ENCODE data around the gene NPNT.

Gene NPNT

GRCh38 chr4:105970371-105970770 is 75.1 kb downstream of the NPNT start:
- no peak for DNase-seq (ENCODE audit: low read depth)

DNA sequence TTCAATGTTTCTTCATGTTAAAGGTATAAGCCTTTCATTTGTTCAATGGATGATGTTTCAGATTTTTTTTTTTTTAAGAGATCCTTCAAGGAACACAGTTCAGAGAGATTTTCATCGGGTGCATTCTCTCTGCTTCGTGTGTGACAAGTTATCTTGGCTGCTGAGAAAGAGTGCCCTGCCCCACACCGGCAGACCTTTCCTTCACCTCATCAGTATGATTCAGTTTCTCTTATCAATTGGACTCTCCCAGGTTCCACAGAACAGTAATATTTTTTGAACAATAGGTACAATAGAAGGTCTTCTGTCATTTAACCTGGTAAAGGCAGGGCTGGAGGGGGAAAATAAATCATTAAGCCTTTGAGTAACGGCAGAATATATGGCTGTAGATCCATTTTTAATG is 75.8 kb downstream of the NPNT start:
- no peak for DNase-seq (ENCODE audit: low read depth)

- no peak for DNase-seq (ENCODE audit: low read depth)
Observed at GRCh38 chr4:105972946-105973621, 77.8 kb downstream of the NPNT start.

DNA sequence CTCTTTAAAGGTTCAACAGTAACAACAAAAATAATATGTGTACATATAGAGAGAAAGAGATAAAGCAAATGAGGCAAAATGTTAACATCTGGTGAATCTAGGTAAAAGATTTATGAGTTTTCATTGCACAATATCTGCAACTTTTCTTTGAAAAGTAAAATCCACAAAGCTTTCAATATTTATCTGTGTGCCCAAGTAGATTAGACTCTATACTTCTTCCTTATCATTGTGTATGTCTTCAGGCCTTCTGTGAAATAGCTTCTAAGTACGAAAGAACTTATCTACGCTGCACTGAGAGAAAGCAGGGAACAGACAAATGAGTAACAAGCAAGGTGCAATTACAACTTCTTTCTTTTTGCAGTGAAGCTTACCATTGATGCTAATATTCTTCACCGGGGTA is 81.6 kb downstream of the NPNT start:
- peak; percentile 51 for DNase-seq (ENCODE audit: low read depth)

DNA sequence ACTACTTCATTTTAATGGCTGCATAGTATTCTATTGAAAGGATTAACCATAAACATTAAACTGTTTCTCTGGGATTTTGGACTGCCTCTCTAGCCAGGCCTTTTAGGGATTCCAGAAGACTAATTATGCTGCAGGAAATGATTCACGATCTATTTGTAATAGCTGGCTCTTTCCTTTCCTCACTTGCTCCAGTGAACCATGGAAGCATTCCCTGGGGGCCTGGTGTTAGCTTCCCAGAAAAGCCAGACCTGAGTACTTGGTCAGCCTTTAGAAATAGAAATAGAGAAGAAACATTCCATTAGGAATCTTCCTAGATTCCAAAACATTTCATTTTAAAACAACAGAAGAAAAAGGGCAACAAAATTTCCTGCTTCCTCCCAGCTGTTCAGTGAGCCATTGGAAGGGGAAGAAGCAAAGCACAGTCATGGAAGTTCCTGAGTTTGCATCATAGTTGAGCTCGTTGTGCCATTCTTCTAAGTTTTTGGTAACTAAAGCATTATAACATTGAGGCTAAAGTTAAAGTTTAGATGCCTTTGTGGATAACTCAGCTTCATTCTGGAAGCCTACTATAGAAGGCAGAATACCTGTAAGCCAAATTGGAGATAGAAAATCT is 83.5 kb downstream of the NPNT start:
- no peak for DNase-seq (ENCODE audit: low read depth)

GRCh38 chr4:105979506-105979905 is 84.2 kb downstream of the NPNT start:
- DNase-seq (ENCODE audit: low read depth) = no peak

DNA sequence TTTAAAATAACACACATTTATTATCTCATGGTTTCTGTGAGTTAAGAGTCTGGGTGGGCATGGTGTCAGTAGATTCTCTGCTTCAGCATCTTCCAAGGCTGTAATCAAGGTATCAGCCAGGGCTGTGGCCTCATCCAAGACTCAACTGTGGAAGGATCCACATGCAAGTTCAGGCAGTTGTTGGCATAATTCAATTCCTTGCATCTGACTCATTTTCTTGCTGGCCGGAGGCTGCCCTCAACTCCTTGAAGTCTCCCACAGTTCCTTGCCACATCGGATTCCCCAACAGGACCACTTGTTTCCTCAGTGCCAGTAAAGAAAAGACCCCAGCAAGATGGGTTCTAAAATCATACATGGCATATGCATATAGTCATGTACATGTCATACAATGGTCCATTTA is 93.4 kb downstream of the NPNT start:
- DNase-seq (ENCODE audit: low read depth) = no peak

GRCh38 chr4:105989485-105990242 is 94.4 kb downstream of the NPNT start:
- DNase-seq (ENCODE audit: low read depth) = no peak

- peak; percentile 53 for DNase-seq (ENCODE audit: low read depth)
Observed at GRCh38 chr4:105990933-105991332, 95.7 kb downstream of the NPNT start.

DNA sequence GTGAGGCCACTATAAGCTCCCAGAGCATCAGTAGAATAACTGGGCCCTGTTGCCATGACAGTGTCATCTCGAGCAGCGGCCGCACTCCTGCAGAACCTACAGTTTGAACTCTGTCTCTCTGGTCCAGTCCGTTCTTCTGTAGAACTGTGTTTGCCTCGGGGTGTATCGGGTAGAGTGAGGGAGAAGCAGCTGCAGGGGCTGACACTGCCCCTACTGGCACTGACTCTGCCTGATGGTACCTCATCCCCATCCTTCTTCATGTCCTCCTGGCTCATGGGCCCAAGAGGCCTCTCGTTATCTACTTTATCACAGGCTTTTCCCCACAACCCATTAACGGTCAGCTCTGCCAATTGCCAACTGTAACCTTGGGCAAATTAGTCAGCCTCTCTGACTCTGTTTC is 96.5 kb downstream of the NPNT start:
- DNase-seq (ENCODE audit: low read depth) = no peak

DNA sequence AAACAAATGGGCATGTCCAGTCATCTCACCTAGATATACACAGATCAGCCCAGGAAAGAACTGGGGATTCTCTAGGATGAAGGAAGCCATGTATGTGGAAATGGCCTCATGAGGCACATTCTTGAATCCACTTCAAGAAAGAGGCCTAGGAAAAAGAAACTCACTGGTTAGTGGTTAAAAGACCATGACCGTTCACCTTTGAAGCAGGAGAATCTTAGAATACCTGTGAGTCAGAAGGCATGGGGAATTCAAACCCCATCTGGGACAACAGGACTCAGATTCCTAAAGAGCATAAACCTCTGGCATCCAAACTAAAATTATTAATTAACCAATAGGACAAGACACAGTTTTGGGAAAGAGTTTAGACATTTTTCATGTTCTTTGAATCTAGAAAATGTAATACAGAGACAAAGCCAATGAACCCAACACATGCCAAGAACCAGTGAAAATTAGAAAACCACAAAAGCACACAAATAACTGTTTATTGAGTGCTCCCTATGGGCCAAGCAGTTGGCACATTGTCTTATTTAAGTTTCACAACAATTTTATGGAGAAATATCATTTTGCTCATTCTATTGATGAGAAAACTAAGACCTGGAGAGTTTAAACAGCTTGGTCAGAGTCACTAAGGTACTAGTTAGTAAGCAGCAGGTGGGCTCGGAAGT is 97.5 kb downstream of the NPNT start:
- DNase-seq (ENCODE audit: low read depth) = peak; percentile 22

DNA sequence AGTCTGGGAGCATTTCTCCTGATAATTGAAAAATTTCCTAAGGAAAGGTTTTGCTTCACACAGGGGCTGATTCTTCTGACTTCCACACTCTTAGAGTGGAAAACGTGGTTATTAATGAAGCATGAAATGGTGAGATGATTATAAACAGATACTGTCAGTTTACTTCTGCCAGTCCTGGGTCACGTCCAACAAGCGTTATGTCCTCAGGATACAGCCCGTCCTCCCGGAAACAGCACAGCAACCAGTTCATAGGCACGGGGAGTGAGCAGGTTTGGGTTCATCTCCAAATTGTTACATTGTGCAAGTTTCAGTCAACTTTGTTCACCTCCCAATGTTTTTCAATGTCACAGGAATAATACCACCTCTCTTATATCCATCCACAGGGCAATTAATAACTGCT is 98.8 kb downstream of the NPNT start:
- no peak for DNase-seq (ENCODE audit: low read depth)

DNA sequence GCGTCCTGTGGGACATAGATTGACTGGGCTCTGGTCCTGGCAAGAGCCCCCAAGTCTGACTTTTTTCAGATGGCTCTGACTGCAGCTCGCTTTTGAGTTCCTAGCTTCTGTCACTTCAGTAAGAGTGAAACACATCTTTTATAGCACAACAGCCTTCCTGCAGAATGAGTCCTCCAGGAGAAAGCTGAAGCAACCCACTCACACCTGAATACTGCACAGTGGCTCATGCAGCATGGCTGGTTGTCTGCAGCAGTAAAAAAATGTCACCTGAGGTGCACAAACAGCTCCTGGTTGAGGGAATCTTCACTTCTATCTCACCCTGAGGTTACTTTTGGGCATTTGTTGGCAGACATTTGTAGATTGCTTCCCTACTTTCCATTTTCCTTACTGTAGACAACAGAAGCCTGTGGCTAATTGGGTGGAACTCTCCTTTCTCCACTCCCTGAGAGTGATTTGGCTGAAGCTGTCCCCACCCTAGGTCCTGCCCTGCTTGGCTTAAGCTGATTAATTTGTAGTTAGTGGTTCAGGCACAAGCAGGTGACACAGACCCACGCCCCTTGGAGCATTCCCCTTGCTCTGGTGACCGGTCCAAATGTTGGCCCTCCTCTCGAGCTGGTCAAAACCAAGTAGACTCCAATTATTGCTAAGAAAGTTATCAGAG is 99.7 kb downstream of the NPNT start:
- DNase-seq (ENCODE audit: low read depth) = no peak

DNA sequence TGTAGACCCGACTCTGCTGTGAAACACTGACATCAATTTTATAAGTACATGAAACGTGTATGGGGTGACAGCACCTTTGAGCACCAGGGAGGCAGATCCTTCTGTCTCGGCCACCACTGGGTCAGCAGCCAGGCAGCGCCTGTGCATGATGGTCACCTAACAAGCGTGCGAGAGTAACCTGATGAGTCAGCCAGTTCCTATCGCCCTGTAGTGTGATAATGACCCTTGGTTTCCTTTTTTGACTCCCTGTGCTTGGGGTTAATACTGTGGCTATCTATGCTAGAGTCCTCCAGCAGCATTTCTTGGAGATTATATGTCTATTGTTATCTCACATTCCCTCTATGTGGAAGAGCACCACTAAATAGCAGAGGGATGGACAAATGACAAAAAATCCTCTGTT is 101.6 kb downstream of the NPNT start:
- DNase-seq (ENCODE audit: low read depth) = no peak

- peak; percentile 34 for DNase-seq (ENCODE audit: low read depth)
Observed at GRCh38 chr4:105998171-105999063, 103.1 kb downstream of the NPNT start.

- no peak for DNase-seq (ENCODE audit: low read depth)
Observed at GRCh38 chr4:106002994-106003393, 107.7 kb downstream of the NPNT start.

GRCh38 chr4:106010761-106011160 is 115.5 kb downstream of the NPNT start:
- no peak for DNase-seq (ENCODE audit: low read depth)

DNA sequence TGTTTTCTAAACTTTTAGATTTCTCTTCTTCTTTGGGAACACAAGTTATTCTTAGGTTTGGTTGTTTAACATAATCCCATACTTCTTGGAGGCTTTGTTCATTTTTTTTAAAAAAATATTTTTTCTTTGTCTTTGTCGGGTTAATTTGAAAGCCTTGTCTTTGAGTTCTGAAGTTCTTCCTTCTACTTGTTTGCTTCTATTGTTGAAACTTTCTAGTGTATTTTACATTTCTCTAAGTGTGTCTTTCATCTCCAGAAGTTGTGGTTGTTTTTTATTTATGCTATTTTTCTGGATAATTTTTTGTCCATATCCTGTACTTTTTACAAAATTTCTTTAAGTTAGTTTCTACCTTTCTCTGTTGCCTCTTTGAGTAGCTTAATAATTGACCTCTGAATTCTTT is 116.1 kb downstream of the NPNT start:
- DNase-seq (ENCODE audit: low read depth) = no peak

GRCh38 chr4:106017975-106018374 is 122.7 kb downstream of the NPNT start:
- DNase-seq (ENCODE audit: low read depth) = no peak

DNA sequence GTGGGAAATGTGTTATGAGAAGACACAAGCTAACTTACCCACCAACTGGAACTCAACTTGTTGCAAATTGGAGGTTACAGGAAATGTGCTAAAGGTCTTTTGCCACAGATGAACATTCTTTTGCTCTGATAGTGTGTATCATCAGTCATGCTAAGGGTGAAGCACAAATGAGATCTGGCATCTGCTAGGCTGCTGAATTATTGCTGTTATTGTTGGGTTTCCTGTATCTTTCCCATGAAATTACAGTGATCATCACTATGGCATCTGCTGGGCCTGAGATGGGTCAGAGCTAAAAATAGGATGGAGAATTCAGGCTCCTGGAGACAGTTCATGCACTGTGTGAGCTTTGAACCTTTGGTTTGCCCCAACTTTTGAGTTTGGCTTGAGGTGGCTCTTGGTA is 124.5 kb downstream of the NPNT start:
- DNase-seq (ENCODE audit: low read depth) = peak; percentile 75

Data from amniotic epithelial cell (primary cell).